PFSK-1 (cell line): ENCODE measurements around the gene PITRM1.

Experiments used
- FOXP2 ChIP-seq: optimal IDR thresholded peaks from 2 replicates; pipeline ENCODE3; 2011; ENCODE audit warnings: borderline replicate concordance, control low read depth, inconsistent platforms; ENCODE audit not compliant: insufficient read depth; ENCODE audit errors: extremely low read length, extremely low read depth
- POLR2AphosphoS5 ChIP-seq: IDR thresholded peaks from 2 replicates; pipeline ENCODE4 v1.6.1; 2012; ENCODE audit warnings: low read depth, mild to moderate bottlenecking, control low read depth, low read length, moderate library complexity
- SIN3A ChIP-seq: IDR thresholded peaks from 2 replicates; pipeline ENCODE4 v1.6.1; 2012; ENCODE audit warnings: mild to moderate bottlenecking, low read length, moderate library complexity, borderline replicate concordance; ENCODE audit not compliant: insufficient read depth
- TAF1 ChIP-seq: IDR thresholded peaks from 2 replicates; pipeline ENCODE4 v1.6.1; 2012; ENCODE audit warnings: low read length, control low read depth, borderline replicate concordance; ENCODE audit not compliant: insufficient read depth
- TF ChIP-seq, protein P1 (sequence below), 2 experiments: IDR thresholded peaks; 2 replicates each; pipeline versions ENCODE4 v1.6.1 to v1.8.0; 2011 to 2012; ENCODE audit warnings: low read depth in 2 of 2, low read length in 2 of 2, control low read depth in 1 of 2, inconsistent platforms in 1 of 2, mild to moderate bottlenecking in 1 of 2, moderate library complexity in 1 of 2; ENCODE audit not compliant: insufficient read depth in 1 of 2

PITRM1 gene

DNA sequence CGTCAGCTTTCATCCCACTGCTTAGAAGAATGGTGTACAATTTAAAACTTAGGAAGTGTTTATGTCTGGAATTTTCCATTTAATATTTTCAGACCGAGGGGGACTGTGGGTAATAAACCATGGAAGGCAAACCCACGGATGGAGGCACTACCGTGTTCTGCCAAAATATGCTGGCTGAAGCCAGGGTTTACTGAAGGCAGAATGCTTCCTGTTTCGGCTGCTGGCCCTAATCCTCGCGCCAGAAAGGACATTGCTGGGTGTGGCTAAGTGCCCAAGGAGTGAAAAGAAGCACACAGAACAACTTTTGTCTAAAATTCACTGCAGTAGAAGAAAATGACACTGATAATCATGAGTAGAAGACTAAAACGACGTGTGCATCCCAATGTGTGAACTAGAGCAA, 32.3 kb downstream of the PITRM1 start:
- TF ChIP-seq, protein P1, sequence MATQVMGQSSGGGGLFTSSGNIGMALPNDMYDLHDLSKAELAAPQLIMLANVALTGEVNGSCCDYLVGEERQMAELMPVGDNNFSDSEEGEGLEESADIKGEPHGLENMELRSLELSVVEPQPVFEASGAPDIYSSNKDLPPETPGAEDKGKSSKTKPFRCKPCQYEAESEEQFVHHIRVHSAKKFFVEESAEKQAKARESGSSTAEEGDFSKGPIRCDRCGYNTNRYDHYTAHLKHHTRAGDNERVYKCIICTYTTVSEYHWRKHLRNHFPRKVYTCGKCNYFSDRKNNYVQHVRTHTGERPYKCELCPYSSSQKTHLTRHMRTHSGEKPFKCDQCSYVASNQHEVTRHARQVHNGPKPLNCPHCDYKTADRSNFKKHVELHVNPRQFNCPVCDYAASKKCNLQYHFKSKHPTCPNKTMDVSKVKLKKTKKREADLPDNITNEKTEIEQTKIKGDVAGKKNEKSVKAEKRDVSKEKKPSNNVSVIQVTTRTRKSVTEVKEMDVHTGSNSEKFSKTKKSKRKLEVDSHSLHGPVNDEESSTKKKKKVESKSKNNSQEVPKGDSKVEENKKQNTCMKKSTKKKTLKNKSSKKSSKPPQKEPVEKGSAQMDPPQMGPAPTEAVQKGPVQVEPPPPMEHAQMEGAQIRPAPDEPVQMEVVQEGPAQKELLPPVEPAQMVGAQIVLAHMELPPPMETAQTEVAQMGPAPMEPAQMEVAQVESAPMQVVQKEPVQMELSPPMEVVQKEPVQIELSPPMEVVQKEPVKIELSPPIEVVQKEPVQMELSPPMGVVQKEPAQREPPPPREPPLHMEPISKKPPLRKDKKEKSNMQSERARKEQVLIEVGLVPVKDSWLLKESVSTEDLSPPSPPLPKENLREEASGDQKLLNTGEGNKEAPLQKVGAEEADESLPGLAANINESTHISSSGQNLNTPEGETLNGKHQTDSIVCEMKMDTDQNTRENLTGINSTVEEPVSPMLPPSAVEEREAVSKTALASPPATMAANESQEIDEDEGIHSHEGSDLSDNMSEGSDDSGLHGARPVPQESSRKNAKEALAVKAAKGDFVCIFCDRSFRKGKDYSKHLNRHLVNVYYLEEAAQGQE (IDR thresholded peaks at IDR 0.05; ENCODE audit: insufficient read depth in 1 of 2, low read depth in 2 of 2, low read length in 2 of 2) = no peak
- TF ChIP-seq TAF1 (no peak), FOXP2 (no peak), POLR2AphosphoS5 (no peak), SIN3A (no peak)

DNA sequence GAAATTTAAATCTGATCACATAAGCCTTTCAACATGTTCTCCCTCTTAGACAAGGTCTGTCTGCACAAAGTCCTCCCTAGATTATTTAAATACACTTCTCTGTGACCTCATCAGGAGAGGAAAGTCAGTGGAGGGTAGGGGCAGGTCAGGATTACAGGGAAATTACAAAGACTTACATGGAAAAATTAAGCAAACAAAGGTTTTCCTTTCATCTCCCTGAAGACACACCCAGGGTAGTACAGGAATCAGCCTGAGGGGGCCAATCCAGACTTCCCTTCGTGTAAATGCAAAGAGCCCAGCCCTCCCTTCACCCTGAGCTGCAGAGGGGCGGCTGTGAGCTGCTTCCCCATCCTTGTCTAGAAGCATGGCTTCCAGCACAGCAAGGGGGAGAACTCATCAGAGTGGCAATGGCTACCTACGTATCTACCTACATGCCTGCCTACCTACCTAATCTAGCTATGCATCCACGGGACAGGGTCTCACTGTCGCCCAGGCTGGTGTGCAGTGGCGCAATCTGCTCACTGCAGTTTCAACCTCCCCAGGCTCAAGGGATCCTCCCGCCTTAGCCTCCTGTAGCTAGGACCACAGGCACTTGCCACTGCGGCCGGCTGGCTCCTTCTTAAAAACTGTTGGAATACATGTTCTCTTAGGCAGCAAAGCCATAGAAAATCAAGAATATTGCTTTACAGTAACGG, 33.2 kb downstream of the PITRM1 start:
- TF ChIP-seq FOXP2 = no peak
- no peak; the same call in 1 of the 2 replicates for TF ChIP-seq POLR2AphosphoS5
- no peak for TF ChIP-seq SIN3A
- no peak for TF ChIP-seq TAF1
- TF ChIP-seq, protein P1 (IDR thresholded peaks at IDR 0.05; ENCODE audit: insufficient read depth in 1 of 2, low read depth in 2 of 2, low read length in 2 of 2) = no peak

DNA sequence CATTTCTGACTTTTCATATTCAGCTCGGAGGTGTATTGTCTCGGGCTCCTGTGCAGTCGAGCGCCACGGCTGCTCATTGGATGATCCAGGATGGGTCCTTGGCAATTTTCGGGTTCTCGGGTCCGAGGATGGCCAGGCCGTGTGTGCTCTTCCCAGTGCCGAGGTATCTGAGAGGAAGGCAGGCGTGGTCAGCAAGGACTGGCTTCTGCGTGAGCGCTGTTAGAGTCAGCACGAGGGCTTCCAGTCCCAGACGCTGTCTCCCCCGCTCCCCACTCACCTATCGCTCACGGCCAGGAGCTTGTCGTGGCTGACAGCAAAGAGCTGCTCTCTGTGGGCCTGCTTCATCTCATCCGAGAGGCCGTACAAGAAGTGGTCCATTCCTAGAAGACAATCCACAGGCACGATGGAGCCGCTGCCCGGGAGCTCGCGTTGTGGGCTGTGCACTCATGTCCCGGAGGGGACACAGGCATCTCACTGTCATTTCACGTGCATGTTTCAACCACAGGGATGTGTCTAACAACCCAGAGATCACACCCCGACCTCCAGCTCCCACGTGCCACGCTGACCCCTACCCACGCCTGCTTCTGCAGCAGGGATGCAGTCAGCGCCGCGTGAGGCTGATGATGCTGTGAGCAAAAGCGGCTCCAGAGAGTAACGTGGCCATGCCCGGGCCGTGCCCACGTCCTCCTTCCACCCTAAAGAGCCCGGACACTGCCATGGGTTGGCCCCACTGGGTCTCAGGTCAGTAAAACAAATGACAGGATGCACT, 34.4 kb downstream of the PITRM1 start:
- TF ChIP-seq TAF1 (no peak), POLR2AphosphoS5 (no peak; the same call in 1 of the 2 replicates), FOXP2 (no peak), SIN3A (no peak)
- TF ChIP-seq, protein P1 (IDR thresholded peaks at IDR 0.05; ENCODE audit: insufficient read depth in 1 of 2, low read depth in 2 of 2, low read length in 2 of 2) = no peak

DNA sequence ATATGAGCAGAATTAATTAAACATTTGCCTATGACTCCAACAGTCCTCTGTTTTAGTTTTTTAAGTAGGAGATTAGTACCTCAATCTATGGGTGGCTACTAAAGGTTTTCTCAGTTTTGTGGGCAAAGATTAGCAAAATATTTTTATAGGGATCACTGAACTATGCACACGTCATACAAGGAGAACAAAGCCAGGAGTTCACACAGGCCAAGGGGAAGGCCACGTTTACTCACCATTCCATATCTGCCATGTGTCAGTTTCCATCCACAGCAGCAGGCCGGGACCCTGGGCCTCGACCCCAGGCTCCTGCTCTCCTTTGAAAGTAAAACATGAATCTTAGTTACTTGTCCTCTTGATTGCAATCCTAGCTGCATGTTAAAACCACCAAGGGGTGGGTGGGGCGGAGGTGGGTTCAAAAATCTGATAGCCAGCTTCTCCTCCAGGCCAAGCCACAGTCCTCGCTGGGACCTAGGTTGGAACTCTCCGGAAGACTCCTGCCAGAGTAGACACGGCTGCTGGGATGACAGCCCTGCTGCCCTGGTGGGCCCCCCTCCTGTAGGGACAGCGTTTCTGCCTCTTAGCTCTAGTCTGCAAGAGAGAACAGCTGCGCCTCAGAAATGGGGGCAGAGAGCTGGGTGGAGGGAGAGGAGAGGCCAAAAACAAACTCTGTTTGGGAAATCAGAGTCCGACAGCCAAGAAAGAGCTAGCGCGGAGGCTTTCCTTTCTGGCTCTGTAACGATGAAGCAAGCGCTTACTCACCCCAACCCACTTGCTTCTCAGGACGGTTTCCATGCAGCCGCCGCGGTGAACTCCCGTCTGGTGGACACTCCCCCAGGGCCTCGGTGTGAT, 35.6 kb downstream of the PITRM1 start:
- TF ChIP-seq FOXP2 (no peak), SIN3A (no peak), POLR2AphosphoS5 (no peak), TAF1 (no peak)
- TF ChIP-seq, protein P1 (IDR thresholded peaks at IDR 0.05; ENCODE audit: insufficient read depth in 1 of 2, low read depth in 2 of 2, low read length in 2 of 2) = no peak
